ENCODE results near the gene SLIT3.

SLIT3 gene

DNA sequence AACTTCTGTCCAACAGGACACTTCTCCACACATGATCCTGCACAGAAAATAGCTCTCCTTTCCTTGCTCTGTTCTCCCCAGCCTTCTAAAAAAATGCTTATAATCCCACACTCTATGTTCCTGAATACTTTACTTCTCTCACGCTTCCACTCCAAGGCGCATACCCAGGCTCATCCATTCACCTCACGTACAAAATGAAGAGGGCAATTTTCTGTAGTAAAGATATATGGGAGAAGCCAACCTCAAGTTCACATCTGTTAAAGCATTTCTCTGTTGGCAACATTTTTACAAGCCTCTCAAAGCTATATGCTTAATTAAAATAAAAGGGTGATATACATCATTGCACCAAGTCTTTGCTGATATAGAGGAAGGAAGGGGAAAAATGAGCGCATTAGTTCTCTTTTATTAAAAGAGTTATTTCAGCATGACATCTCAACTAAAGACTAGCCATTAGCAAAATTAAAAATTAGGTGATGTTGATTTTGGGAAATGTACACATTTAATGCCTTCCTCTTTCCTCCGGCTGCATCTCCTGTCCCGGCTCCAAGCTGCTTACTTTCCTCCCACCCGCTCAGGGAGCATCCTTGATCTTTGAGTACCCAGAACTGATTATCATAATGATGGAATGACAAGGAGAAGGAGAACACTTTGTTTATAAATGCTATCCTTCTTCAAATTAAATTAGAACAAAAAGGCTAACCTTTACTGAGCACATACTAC is 379.6 kb downstream of the SLIT3 start:
- DNase-seq (ENCODE audit: low read depth): no peak

DNA sequence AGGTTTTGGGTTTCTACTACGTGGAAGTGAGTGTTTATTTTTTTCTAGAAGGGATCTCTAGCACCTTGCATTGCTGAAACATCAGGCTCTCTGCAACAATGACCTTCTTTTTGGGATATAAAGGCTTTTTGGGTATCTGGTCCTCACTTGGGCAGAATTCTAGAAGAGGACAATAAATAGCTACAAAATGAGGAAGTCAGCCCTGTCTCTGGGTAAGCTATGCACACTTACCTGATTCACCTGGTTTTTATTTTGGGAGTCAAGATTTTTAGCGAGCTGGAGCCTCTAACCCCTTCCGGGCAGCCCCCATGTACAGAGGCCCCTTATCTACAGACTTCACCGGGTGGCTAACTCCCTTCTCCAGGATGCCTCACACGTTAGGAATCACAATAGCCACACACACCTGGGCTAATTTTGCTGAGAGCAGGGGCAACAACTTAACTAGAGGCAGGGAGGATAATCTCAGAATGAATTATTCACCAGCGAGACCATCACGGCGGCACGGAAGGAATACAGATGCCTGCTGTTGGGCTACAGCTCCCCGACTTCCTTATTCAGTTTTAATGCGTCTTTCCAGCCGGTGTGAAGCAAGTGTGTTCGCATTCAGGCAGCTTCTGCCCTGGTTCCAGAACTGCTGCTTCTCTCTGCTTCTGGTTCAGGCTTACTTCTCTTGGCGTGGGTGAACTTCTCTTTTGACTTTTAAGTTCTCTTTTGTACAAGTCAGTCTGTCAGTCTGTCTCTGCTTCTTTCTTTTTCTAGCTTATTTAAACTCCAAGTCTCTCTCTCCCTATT is 380.7 kb downstream of the SLIT3 start:
- DNase-seq (ENCODE audit: low read depth): no peak

DNA sequence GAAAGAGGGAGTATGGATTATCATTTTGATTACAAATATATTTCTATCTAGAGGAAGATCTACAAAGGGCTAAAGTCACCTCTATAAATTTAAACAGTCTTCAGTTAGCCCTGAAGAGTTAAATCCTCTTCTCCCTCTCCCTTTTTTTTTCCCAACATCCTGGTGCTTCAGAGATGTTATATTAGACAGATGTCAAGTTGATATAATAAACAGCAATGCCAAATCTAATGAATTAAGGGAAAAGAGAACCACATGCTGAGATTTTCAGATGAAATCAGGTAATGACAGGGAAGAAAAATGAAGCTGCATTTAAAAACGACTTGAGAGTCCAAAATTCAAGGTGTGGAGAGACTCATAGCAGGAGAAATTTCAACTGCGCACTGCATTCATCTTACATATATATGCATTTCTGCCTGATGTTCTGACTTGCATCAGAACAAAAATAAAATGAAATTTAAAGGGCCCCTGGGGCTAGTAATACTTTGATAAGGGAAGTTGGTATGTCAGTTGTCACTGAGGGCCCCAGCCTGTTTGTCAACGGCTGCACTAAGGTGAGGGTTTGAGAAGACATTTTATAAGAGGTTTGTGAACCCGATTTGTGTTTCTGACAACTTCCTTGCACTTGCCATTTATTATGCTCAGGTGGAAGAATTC is 382.9 kb downstream of the SLIT3 start:
- no peak for DNase-seq (ENCODE audit: low read depth)

DNA sequence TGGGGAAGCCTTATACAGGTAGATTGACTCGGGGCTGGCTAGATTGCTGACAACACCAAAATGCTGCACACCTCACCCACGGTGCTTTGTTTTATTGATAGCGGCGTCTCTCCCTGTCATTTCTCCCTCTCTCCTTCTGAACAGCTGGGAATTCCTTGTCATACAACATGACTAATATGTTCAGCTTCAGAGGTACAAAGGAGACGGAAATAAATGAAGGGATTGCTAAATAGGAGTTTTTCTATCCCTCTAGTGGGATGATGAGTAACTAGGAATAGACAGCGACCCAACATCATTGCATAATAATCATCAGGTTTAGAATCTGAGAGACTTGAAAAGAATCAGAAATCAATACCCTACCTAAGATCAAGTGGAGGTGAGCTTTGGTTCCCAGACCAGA is 384.1 kb downstream of the SLIT3 start:
- no peak for DNase-seq (ENCODE audit: low read depth)

DNA sequence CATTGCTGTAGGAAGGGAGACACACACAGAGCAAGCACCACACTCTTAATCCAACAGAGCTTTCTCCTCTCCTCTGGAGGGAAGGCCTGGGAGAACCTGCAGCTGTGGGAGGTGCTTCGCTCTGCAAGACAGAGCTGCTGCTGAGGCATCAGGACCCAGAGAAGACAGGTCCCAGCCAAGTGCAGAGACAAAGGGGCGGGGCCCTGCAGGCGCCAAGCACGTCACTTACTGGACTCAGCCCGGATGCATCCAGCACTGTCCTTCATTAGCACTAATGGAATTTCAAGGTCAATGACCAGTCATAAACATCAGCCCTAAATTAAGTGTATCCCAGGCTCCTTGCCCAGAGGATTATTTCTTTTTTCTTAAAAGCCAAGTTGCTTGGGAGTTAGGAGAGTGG is 384.7 kb downstream of the SLIT3 start:
- DNase-seq (ENCODE audit: low read depth): no peak

DNA sequence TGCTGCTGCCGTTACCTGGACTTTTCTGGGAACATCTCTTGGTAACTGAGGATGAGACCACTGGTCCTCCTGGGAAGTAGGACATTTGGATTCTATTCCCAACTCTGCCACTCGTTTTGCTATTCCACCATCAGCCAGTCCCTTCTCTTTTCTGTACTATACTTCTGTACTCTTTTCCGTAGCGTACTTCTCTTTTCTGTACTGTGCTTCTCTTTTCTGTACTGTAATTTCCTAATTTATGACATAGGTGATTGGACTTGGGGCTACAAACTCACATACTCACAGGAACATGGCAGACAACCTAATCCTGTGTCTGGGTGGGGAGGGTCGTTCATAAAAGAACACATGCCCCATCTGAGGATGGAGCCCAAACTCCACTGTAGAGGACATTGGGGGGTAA is 386.4 kb downstream of the SLIT3 start:
- no peak for DNase-seq (ENCODE audit: low read depth)

DNA sequence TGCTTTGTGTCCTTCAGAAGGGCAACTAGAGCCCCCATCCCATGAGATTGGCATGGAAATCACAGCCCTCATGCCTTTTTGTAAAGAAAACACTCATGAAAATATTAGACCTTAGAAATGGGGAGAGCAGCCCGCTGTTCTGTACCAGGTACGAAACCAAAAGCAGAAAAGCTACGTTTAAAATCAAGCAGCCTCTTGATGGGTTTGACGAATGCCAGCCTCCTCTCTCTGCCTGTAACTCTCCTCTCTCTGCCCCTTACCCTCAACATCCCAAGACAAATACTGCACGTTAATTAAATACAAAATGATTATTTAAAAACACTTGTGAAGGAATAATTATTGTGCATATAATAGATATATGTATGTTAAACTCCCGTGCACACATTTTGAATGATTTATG is 390.1 kb downstream of the SLIT3 start:
- DNase-seq (ENCODE audit: low read depth): no peak

DNA sequence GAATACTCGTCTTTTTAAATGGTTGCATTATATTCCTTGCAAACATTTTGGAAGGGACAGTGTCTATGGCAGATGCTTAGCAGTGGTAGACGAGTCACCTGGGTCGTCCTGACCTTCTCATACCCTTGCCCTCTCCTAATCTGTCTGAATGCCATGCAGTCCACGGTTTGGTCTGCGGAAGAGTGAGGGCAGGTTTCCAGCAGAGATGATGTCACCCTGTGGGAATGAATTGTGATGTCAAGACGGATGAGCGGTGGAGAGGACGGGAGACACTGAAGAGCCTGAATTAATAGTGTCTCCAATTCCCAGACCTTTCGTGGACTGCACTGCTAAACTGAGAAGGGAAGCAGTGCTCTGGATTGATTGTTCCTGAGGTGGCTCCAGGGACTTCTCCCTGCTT is 392.7 kb downstream of the SLIT3 start:
- DNase-seq (ENCODE audit: low read depth): no peak

DNA sequence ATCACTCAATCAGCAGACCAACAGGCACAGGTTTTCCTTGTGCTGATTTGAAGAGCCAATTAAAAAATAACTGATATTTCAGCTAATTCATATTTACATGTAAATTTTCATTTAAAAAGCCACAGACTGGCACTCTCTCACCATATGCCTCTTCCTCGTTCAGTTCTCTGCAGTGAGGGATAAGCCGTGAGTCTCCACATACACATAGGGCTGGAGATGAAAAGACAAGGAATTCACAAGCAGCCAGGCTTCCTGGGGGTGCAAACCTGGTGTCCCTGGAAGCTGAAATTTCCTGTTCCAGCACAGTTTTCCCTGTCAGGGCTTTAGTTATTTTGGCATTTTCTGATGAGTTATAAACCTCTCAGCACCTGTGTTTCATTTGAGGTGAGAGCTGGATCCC is 397.9 kb downstream of the SLIT3 start:
- DNase-seq (ENCODE audit: low read depth): no peak

DNA sequence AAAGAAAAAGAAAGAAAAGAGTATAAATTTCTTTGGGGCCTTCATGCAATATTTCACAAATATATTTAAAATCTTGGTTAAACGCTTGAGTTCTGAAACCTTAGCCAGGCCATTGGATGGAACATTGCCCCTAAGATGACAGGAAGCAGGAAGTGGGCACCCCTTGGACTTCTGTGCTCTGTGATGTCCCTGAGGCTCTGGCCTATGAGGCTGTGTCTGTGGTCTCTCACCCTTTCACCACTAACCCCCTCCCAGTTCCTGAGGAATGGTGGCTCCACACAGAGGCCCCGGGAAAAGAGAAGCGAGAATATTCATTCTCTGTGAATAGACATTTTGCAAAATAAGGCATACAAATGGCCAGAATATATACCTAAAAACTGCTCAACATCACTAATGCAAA is 401.3 kb downstream of the SLIT3 start:
- no peak for DNase-seq (ENCODE audit: low read depth)

DNA sequence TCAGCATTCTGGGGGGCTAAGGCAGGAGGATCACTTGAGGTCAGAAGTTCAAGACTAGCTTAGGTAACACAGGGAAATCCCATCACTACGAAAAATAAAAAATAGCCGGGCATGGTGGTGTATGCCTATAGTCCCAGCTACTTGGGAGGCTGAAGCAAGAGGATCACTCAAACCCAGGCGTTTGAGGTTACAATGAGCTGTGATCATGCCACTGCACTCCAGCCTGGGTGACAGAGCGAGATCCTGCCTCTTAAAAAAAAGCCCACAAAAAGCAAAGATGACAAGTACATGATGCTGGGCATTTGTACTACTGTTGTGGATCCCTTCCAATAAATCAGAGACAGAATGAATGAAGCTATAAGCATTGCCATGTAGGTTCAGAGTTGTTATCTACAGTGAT is 401.7 kb downstream of the SLIT3 start:
- DNase-seq (ENCODE audit: low read depth): no peak

DNA sequence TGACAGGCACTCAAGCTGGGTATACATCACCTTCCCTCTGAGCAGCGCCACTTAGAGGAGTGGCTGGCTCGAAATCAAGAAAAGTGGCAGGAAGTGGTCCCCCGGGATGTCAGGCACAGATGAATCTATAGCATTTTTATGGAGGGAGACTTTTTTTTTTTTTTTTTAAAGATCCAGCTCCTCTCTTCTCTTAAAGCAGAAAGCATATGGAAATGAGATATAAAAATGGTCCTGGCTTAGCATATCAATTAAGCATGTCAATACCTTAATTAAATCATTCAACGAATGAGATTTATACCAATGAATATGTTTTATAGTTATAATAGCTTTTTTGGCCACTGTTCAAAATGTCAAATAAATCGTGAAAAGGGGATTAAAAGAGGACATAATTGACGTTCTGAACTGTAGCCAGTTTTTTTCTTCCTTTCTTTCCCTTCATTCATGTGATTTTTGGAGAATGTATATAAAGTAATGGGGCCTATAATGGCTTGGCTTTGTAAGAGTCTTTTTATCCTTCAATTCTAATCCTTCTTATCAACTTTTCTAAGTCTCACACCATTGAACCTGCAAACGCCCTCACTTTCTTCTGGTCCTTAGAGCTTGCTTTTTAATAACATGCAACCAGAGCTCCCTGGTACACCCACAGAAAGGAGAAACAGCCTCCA is 402.6 kb downstream of the SLIT3 start:
- DNase-seq (ENCODE audit: low read depth): no peak

DNA sequence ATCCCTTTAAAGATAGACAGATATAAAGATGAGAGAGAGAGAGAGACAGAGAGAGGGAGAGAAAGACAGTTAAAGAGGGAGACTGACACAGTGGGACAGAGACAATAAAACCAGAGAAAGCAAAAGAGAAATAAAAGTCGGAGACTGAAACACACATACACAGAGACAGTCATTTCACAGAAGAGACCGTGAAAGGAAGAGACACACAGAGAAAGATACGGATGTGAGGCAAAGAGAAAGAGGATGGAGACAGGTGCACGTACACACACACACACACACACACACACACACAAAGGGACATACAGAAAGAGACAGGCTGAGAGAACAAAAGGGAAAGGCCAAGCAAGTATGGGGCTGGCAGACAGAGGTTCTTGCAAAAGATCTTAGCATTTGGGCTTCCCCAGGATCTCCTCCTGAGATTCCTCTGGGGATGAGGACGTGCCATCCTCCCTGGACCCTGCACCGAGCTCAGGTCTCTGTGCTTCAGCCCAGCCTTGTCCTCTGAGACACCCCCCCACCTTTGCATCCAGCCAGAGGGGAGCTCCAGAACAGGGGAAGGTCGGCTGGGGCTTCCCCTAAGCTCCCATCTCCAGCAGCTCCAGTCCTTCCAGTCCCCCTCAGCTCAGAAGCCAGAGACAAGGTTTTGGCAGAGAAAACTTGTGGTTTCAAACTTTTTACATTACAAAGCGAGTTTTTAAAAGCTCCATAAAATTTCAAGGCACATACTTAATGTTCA is 403.4 kb downstream of the SLIT3 start:
- no peak for DNase-seq (ENCODE audit: low read depth)

DNA sequence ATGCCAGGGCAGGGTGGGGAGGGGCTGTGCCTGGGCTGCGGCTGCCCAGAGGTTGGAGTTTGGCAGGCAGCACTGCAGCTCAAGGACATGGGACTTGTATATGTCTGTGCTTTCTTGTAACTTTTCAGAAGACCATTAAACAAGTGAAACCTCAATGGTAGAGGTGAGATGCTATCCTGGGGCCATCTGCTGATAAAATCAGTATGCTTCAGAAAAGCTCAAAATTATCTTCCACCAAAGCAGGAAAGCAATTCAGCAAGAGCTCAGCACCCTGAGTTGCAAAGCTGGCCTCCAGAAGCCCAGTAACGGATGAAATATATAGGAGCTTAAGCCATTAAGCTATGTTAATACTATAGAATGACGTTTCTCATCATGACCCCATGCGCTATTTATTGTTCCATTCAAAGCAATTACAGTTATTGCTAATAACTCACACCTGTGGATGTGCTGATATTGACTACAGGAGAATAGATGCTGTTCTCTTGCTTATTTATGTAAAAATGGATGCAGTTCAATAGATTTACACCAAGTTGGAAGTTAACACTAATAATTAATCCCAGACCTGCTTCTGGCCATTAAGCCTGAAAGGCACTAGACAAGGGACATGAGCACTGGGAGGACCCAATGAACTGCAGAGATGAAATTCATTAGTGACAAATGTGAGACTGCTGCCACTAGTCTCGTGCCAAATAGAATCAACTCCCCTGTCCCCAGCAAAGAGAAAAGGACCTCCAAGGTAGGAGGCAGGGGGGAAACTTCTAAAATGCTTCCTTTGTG is 405.5 kb downstream of the SLIT3 start:
- DNase-seq (ENCODE audit: low read depth): no peak

DNA sequence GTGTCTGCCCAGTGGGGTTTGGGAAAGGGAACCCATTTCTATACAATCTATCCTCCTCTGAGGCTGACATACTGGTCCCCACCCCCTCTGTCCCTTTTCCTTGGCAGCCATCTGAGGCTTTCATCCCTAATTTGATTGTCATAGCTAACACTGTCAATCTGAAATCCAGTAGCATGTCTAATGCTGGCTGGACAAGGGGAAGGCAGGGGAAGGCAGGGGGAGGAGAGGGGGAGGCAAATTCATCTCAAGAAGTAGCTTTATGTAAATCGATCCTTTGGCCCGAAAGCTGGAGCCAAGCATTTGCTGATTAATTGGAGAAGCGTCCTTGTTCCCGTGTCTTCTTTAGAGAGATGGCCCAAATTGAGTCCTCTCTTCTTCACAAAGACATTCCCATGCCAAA is 407.7 kb downstream of the SLIT3 start:
- no peak for DNase-seq (ENCODE audit: low read depth)

DNA sequence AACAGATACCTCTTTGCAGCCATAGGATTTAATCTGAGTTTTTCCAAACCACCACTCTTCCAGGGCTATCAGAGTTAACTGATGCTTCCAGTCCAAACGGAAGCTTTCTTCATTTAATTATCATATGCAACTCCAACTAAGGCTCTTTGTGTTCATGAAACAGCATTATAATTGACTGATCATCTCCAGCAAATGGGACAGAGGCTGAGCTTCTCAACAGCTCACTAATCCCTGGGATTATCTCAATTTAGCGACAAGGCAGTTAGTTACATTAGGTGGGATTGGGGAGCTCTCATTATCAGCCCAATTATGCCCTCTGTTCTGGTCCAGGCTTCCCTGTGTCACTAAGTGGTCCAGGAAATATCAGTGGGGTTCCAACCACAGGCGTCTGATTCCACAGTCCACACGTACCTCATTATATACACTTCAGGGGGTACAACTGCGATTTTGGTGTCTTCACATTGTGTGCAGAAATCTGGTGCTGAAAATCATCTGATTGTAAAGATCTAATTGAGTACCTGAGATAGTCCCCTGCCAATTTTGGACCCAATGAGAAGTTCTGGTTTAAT is 408.2 kb downstream of the SLIT3 start:
- DNase-seq (ENCODE audit: low read depth): no peak

DNA sequence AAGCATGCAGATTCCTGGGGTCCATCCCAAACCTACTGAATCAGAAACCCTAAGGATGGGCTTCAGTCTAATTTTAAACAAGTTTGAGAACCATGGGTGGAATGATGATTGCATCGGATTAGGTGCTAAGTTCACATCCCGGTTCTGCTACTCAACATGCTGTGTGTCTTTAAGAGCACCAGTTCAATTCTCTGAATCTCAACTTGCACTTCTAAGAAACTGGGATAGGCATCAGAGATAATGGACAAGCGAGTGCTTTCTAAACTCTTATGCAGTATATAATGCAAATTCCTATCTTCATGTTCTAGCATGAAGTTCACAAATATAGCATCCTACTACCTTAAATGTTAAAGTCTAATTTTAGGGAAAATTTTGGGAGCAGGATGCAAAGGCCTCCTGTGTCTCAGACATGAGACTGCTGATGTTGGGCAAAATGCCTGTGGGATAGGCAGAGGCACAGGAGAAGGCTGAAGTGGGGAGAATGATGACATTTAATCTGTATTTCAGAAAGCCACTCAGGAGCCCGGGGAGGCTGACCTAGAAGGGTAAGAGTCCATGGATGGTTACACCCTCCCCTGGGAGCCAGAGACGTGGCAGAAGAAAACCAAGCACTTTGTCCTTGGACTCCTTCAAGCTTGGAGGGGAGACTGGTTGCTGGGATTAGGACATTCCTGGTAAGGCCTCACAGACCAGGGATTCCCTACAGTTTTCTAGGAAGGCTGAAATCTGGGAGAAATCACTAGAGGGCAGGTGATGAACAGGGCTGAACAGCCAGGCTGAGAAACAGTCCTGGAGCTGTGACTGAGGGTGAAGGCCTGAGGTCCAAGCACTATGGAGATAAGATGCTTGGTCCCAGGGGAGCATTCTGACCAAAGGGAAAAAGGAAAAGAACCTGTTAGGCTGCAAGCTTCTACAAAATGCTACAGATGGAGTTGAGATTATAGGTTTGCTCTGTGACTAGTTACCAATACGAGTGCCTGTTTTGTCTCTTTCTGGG is 409.8 kb downstream of the SLIT3 start:
- no peak for DNase-seq (ENCODE audit: low read depth)

DNA sequence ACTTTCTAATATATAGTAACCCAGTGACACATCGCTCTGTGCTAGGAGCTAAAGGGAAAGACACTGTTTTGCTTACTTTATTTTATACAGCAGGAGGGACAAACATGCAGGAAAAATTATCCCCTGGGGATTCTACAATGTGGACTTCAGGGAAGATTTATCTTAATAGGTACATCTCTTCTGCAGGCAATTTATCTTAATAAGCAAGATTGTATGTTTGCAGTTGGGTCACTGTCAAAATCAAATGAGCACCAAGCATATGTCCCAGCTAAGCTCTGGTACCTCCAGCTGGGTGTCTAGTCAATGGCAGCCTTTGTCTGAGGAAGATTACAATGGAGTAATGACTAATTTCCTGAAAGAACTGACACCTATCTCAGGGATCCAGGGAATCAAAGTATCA is 411.9 kb downstream of the SLIT3 start:
- DNase-seq (ENCODE audit: low read depth): no peak

DNA sequence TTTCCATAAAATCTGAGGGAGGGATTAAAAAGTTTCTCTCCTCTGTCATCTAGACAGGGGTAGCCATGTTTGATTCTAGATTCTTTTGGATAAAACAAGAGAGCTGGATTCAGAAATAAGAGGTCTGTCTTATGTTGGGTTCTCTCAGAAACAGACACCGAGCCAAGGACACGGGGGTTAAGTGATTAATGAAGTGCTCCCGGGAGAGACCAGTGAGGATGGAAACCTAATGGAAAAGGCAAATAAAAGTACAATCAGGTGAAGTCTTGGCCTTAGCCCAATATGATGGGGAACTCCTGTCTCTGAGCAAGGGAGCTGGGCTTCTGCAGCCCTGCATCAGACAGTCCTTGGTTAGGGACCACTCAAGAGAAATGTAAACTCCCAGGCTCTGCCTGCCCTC is 413.0 kb downstream of the SLIT3 start:
- DNase-seq (ENCODE audit: low read depth): no peak

DNA sequence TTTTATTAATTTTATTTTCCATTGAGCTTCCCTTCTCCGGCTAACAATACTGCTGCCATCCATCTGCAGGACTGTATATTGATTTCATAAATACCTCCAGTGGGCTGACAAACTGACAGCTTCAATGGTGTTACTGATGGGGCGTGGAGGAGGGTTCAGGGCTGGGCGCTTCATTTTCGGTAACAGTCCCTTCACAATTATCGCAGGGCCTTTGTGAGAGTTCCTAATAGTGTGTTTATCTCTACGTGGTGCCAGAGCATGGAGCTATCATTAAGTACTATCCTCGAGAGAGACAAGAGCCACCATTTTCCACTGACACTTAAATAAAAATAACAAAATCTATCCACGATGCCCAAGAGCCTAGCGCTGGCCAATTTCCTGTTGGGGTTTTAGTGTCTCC is 414.8 kb downstream of the SLIT3 start:
- no peak for DNase-seq (ENCODE audit: low read depth)
